Right forelimb (tissue), 1 donor: ENCODE measurements around the gene CLCN6.

ENCODE experiments used
- DNase-seq: peaks from one replicate; pipeline ENCODE4 v3.0.0-alpha.2; 2018

The CLCN6 gene

DNA sequence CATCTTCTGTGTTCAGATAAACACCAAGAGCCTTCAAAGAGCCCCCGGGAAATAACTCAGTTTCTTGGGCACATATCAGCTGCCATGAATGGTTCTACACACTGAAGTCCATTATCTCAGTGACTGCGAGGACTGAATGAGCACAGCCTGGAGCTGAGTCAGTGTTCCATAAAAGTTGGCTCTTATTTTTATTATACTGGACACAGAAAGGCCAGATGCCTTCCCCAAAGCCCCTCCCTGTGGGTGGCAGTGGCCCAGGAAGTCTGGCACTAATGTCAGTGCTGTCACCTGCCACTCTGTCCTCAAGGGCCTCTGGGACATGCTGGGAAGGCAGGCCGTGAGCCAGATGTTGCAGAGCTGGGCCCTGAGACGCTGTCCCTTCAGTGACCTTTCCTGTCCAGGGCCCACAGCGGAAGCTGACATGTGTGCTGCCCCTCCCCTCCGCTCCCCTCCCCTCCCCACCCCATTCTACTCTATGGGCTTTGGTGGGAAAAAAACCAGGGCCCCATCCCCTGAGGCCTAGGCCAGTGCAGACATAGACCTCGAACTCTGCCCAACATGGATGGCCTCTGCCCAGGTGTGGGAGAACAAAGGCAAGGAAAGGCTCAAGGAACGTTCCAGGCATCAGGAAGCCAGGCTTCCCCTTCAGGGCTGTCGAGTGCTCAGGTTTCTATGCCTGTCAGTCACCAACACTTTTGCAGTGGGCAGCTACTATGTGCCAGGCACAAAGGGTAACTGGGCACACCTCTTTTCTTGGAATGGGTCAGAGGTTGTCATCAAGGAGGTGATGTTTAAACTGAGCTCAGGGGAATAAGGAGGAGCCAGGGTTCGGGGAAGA, 75.1 kb downstream of the CLCN6 start:
- DNase-seq: peak; percentile 69

DNA sequence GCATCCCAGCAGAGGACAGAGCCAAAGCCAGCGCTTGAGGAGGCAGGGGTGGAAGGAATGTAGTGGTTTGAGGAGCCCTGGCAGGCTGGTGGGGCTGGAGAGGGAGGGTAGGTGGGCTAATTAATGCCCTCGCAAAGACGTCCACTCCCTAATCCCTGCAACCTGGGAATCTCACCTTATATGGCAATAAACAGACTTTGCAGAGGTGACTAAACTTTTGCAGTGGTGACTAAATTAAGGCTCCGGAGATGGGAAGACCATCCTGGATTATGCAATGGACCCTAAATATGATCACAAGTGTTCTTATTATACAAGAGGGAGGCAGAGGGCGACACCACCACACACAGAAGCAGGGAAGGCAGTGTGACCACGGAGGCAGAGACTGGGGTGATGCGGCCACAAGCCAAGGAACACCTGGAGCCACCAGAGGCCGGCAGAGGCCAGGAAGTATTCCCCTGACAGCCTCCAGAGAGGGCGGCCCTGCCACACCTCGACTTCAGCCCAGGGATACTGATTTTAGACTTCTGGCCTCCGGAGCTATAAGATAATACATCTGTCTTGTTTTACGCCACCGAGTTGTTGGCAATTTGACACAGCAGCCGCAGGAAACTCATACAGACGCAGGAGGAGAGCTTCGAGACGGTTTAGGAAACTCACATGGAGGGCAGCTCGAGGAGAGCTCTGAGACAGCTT, 75.9 kb downstream of the CLCN6 start:
- no peak for DNase-seq

DNA sequence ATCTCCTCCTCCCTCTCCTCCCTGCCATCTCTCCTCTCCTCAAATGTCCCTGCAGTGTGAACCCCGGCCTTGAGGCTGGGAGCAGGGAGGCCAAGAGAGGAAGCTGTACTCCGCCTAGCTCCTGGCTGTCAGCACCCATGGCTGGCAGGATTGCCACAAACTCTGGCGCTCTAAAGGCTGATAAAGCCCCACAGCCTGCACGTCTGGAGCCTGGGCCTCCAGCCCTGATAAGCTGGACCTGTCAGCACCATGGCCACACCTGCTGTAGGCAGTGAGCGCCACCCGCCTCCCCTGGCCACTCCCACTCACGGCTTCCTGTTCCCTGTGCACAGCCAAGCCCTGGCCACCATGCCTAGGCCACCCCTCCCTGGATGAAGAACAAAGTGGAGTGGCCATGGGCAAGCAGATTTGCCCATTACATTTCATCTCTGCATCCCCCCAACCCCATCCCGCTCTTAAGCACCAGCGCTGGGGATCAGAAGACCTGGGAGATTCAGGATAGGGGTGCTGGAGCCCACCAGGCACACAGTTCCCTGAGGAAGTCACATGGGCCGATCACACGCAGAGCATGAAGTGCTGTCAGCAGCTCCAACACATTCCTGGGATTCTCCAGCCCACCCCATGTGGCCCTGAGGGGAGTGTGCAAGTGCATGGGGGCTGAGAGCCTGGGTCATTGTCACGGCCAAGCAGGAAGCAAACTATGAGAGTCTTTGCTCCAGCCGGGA, 77.0 kb downstream of the CLCN6 start:
- no peak for DNase-seq

- DNase-seq: no peak
Observed at GRCh38 chr1:11885916-11886315, 79.9 kb downstream of the CLCN6 start.

DNA sequence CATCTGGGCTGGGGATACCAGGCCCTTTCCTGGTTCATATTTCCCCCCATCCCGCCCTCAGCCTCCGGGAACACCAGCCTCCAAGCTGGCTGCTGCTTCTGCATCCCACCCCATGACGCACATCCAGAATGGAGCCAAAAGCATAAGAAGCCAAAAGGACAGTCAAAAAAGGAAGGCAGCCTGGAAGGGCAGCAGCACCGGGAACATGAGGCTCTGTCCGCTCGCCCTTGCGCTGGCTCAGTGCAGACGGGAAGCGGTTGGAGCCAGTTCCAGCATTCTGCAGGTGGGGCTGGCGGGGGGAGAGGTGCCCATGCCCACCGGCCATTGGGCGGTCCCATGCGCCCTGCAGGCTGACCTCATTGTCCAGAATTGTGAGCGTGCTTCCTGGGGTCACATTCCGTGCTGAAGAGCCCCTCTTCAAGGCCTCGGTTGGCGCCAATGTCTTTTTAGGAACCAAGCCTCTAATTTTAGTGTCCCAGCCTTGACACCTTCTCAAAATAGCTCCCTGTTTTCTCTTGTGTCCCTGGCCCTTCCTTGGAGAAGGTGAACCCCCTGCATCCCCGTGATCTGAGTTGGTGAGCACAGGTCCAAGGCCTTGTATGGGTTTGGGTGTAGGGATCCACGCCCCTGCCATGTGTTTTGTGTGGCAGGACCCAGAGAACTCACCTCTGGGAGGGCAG, 81.1 kb downstream of the CLCN6 start:
- DNase-seq: no peak

GRCh38 chr1:11887666-11888007, 81.6 kb downstream of the CLCN6 start:
- DNase-seq: no peak

DNA sequence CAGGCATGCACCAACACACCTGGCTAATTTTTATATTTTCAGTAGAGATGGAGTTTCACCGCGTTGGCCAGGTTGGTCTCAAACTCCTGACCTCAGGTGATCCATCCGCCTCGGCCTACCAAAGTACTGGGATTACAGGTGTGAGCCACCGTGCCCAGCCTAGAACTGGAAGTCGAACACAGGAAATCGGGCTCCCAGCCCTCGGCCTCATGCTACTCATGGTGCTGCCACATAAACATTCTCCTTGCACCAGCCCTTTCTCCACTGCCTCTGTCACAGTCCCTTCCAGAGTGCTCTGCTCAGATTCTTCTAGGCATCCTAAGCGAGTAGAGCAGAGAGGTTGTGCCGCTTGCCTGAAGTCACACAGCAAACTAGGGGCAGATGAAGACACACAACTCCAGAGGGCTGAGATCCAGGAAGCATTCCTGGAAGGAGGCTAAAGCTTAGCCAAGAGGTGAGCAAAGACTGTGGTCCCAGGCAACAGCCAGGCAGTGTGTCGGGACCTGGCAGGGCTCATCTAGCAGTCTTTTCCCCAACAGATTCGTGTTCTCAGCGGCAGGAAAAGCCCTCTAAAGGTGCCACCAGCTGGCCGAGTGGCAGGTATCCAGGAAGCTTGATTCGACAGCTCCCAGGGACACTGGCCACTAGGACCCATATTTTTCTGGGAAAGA, 82.3 kb downstream of the CLCN6 start:
- no peak for DNase-seq

GRCh38 chr1:11888877-11889208, 82.9 kb downstream of the CLCN6 start:
- DNase-seq: no peak

- no peak for DNase-seq
Observed at GRCh38 chr1:11891433-11892186, 85.6 kb downstream of the CLCN6 start.
